K562 treated with DMSO at 1 percent for 24 hours (cell line): ENCODE data around the gene NOC3L. TPM values are rescaled to one million over a fixed set of nuclear protein-coding genes. Genes with fewer than 3 reads are reported as not detected.

ENCODE experiments used
- total RNA-seq: library from RNA; unstranded; fragments of 300-600 nt; gene quantifications from 2 replicates; pipeline ENCODE4 v1.2.3, GENCODE V29; 2022; ENCODE audit warnings: low read depth; ENCODE audit not compliant: insufficient read depth

The NOC3L gene
- total RNA-seq, result 5.7 and 7.7 TPM in 2 replicates

GRCh38 chr10:94362360-94363250 is at the start of gene NOC3L:
TSS of gene NOC3L (minus strand) at chr10:94362939. CDS start at chr10:94362838, 101 bp downstream.

GRCh38 chr10:94402204-94402842 is 39.6 kb upstream of the NOC3L start, which contains the start of gene TBC1D12:
TSS of gene TBC1D12 (plus strand) at chr10:94402541. CDS start at chr10:94402614, 73 bp downstream.

Other genes starting within 250 kb of the NOC3L start
- 3.8 and 6.6 TPM in 2 replicates for gene TBC1D12, start 39.6 kb upstream of the NOC3L start, total RNA-seq
- gene HELLS, start 182.8 kb upstream of the NOC3L start, total RNA-seq, result 11.6 and 21.9 TPM in 2 replicates